HepG2 (cell line): ENCODE data around the gene E2F1. TPM values are rescaled to one million over a fixed set of nuclear protein-coding genes. Genes with fewer than 3 reads are reported as not detected.
A peak's percentile ranks its signal among the peaks of the same experiment; 100 is the strongest.

ENCODE experiments used
- AHR ChIP-seq: IDR thresholded peaks from 2 replicates; pipeline ENCODE4 v1.6.1; 2018; ENCODE audit warnings: missing genetic modification reagents, missing compliant biosample characterization
- CAMTA2 ChIP-seq: sonication (generic); formaldehyde crosslinking; IDR thresholded peaks from 2 replicates; pipeline ENCODE4 v1.4.0; 2020; ENCODE audit warnings: mild to moderate bottlenecking, missing genetic modification reagents, borderline replicate concordance
- CTCF ChIP-seq: sonication (generic); formaldehyde crosslinking; IDR thresholded peaks from 2 replicates; pipeline ENCODE4 v1.5.0; 2020; ENCODE audit warnings: mild to moderate bottlenecking, missing genetic modification reagents, moderate library complexity
- FLYWCH1 ChIP-seq: sonication (generic); formaldehyde crosslinking; IDR thresholded peaks from 2 replicates; pipeline ENCODE4 v1.8.1; 2023; ENCODE audit warnings: mild to moderate bottlenecking, missing genetic modification reagents
- GABPB1 ChIP-seq: IDR thresholded peaks from 2 replicates; pipeline ENCODE4 v1.6.1; 2016; ENCODE audit warnings: mild to moderate bottlenecking, missing genetic modification reagents, moderate library complexity, missing compliant biosample characterization
- HCFC1 ChIP-seq: fragments of 150-350 bp; IDR thresholded peaks from 2 replicates; pipeline ENCODE4 v1.6.1; 2014; ENCODE audit warnings: low read depth, low read length
- HNF1B ChIP-seq: sonication (generic); formaldehyde crosslinking; IDR thresholded peaks from 2 replicates; pipeline ENCODE4 v1.5.1; 2020; ENCODE audit warnings: mild to moderate bottlenecking, moderate library complexity, missing genetic modification reagents
- HOXA3 ChIP-seq: sonication (generic); formaldehyde crosslinking; IDR thresholded peaks from 2 replicates; pipeline ENCODE4 v1.5.0; 2020; ENCODE audit warnings: missing genetic modification reagents
- RAD21 ChIP-seq: fragments of 450-650 bp; formaldehyde crosslinking; IDR thresholded peaks from 2 replicates; pipeline ENCODE4 v1.5.0; 2020; ENCODE audit warnings: mild to moderate bottlenecking
- STAG1 ChIP-seq: sonication (generic); formaldehyde crosslinking; IDR thresholded peaks from 2 replicates; pipeline ENCODE4 v1.4.0; 2020; ENCODE audit warnings: missing genetic modification reagents
- TBX2 ChIP-seq: sonication (generic); formaldehyde crosslinking; IDR thresholded peaks from 2 replicates; pipeline ENCODE4 v1.5.0; 2020; ENCODE audit warnings: missing genetic modification reagents, mild to moderate bottlenecking, borderline replicate concordance
- TEAD3 ChIP-seq: optimal IDR thresholded peaks from 2 replicates; pipeline ENCODE3; 2016; ENCODE audit warnings: borderline replicate concordance
- ZHX1 ChIP-seq: sonication (generic); formaldehyde crosslinking; IDR thresholded peaks from 2 replicates; pipeline ENCODE4 v1.8.1; 2022; ENCODE audit warnings: low read depth, mild to moderate bottlenecking, missing genetic modification reagents
- ZNF224 ChIP-seq: sonication (generic); formaldehyde crosslinking; IDR thresholded peaks from 2 replicates; pipeline ENCODE4 v1.5.0; 2020; ENCODE audit warnings: mild to moderate bottlenecking, missing genetic modification reagents
- ZNF547 ChIP-seq: sonication (generic); formaldehyde crosslinking; IDR thresholded peaks from 2 replicates; pipeline ENCODE4 v1.5.1; 2020; ENCODE audit warnings: mild to moderate bottlenecking, missing genetic modification reagents
- ZNF616 ChIP-seq: sonication (generic); formaldehyde crosslinking; IDR thresholded peaks from 2 replicates; pipeline ENCODE4 v1.5.0; 2020; ENCODE audit warnings: low read depth, mild to moderate bottlenecking, missing genetic modification reagents
- ZNF75D ChIP-seq: sonication (generic); formaldehyde crosslinking; IDR thresholded peaks from 2 replicates; pipeline ENCODE4 v1.8.1; 2023; ENCODE audit warnings: missing genetic modification reagents, mild to moderate bottlenecking, borderline replicate concordance
- polyA plus RNA-seq, 8 experiments: library from polyadenylated mRNA; depleted of rRNA in 3 of 8; stranded (reverse) in 7 of 8; unstranded in 1 of 8; fragments of >200 nt; fragmentation: Illumina TruSeq in 4 of 8; extraction: Trizol in 4 of 8; gene quantifications; 2 replicates each; pipeline versions ENCODE4 v1.2.1 to v1.2.3, GENCODE V29; 2011 to 2016; ENCODE audit warnings: low read depth in 4 of 8, missing spikeins in 1 of 8, mixed read lengths in 1 of 8; ENCODE audit not compliant: insufficient read depth in 1 of 8
- total RNA-seq, 5 experiments: library from RNA; depleted of rRNA; stranded (reverse); fragments of >200 nt; fragmentation: Illumina TruSeq; extraction: Trizol; gene quantifications; 2 replicates each; pipeline ENCODE4 v1.2.3, GENCODE V29; 2016; ENCODE audit warnings: low read depth in 1 of 5
- TF ChIP-seq, protein P1 (sequence below): sonication (generic); formaldehyde crosslinking; IDR thresholded peaks from 2 replicates; pipeline ENCODE4 v1.4.0; 2020; ENCODE audit warnings: mild to moderate bottlenecking, missing genetic modification reagents
- TF ChIP-seq, protein P2 (sequence below): sonication (generic); formaldehyde crosslinking; IDR thresholded peaks from 2 replicates; pipeline ENCODE4 v1.4.0; 2020; ENCODE audit warnings: missing genetic modification reagents, mild to moderate bottlenecking, borderline replicate concordance

E2F1 gene
- total and polyA plus RNA-seq, 2 of the 13 experiments (the other 11 are each of a cell fraction or from before 2014, with no cell fraction given): 25.5 to 39.4 TPM

DNA sequence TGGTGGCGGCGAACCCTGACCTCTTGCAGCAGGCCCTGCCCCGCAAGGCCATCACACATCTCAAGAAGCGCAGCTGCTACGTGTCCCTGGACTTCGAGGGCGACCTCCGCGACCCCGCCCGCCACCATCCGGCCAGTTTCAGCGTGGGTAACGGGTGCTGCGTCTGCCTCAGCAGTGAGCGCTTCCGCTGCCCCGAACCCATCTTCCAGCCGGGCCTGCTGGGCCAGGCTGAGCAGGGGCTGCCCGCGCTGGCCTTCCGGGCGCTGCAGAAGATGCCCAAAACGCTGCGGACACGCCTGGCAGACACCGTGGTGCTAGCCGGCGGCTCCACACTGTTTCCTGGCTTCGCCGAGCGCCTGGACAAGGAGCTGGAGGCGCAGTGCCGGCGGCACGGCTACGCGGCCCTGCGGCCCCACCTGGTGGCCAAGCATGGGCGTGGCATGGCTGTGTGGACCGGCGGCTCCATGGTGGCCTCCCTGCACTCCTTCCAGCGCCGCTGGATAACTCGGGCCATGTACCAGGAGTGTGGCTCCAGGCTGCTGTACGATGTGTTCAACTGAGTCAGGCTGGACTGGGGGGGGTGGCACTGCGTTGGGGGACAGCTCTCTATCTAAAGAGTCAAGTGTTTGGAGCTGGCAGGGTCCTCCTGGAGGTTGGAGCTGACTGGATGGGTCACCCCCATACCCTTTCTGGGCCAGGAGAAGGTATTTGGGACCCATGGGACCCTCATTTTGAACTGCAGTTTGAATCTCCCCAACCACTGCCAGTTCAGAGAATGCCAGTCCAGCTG, 18.3 kb downstream of the E2F1 start (continued):
- TF ChIP-seq, protein P1, sequence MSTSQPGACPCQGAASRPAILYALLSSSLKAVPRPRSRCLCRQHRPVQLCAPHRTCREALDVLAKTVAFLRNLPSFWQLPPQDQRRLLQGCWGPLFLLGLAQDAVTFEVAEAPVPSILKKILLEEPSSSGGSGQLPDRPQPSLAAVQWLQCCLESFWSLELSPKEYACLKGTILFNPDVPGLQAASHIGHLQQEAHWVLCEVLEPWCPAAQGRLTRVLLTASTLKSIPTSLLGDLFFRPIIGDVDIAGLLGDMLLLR (CRISPR knock-in tag): no peak
- peak; percentile 56; the same call in 1 of the 2 replicates for TF ChIP-seq TBX2
- peak; percentile 69; the same call in 1 of the 2 replicates for TF ChIP-seq GABPB1 (CRISPR knock-in tag)
- TF ChIP-seq RAD21 (CRISPR knock-in tag): peak; percentile 93
- TF ChIP-seq ZNF547: peak; percentile 92
- peak; percentile 43; the same call in 1 of the 2 replicates for TF ChIP-seq HNF1B (CRISPR knock-in tag)
- peak; percentile 93 for TF ChIP-seq STAG1
- peak; percentile 93 for TF ChIP-seq CTCF (CRISPR knock-in tag)
- TF ChIP-seq HOXA3 (CRISPR knock-in tag): peak; percentile 95
- TF ChIP-seq, protein P2, sequence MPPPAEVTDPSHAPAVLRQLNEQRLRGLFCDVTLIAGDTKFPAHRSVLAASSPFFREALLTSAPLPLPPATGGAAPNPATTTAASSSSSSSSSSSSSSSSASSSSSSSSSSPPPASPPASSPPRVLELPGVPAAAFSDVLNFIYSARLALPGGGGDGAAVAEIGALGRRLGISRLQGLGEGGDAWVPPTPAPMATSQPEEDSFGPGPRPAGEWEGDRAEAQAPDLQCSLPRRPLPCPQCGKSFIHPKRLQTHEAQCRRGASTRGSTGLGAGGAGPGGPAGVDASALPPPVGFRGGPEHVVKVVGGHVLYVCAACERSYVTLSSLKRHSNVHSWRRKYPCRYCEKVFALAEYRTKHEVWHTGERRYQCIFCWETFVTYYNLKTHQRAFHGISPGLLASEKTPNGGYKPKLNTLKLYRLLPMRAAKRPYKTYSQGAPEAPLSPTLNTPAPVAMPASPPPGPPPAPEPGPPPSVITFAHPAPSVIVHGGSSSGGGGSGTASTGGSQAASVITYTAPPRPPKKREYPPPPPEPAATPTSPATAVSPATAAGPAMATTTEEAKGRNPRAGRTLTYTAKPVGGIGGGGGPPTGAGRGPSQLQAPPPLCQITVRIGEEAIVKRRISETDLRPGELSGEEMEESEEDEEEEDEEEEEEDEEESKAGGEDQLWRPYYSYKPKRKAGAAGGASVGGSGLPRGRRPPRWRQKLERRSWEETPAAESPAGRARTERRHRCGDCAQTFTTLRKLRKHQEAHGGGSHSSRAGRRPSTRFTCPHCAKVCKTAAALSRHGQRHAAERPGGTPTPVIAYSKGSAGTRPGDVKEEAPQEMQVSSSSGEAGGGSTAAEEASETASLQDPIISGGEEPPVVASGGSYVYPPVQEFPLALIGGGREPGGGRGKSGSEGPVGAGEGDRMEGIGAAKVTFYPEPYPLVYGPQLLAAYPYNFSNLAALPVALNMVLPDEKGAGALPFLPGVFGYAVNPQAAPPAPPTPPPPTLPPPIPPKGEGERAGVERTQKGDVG (CRISPR knock-in tag): peak; percentile 96
- 0 out of 2 replicates have a peak, but pooled peaks have one; percentile 31 for TF ChIP-seq HCFC1
- TF ChIP-seq FLYWCH1 (CRISPR knock-in tag): no peak
- TF ChIP-seq ZNF75D (CRISPR knock-in tag): no peak
- TF ChIP-seq ZHX1 (CRISPR knock-in tag): peak; percentile 86; the same call in 1 of the 2 replicates
- TF ChIP-seq ZNF224 (CRISPR knock-in tag): no peak
- peak; percentile 35 for TF ChIP-seq TEAD3 (CRISPR knock-in tag)
- 0 out of 2 replicates have a peak, but pooled peaks have one; percentile 43 for TF ChIP-seq CAMTA2 (CRISPR knock-in tag)
- TF ChIP-seq AHR (CRISPR knock-in tag): peak; percentile 57; the same call in 1 of the 2 replicates
- no peak for TF ChIP-seq ZNF616 (CRISPR knock-in tag)
